IMR-90 (cell line): ENCODE measurements around the gene AQP12A. TPM values are rescaled to one million over a fixed set of nuclear protein-coding genes. Genes with fewer than 3 reads are reported as not detected.

ENCODE experiments used
- ATAC-seq: fragments of 200-7000 bp; cut with Tn5 transposase; 2 replicates; pipeline ENCODE4 v1.9.1; 2020; ENCODE audit warnings: low read depth, mild to moderate bottlenecking, moderate library complexity
- BruUV-seq: library from RNA; stranded (reverse); fragments of 400-500 nt; replicated peaks from 2 replicates; lab custom pipeline; 2021; lab: Mats Ljungman, UMichigan
- CTCF ChIA-PET: fragments of 300-600 bp; formaldehyde crosslinking; extraction: SDS; loops from one replicate; lab custom pipeline; 2021; ENCODE audit warnings: antibody characterized with exemption; lab: Yijun Ruan, JAX
- POLR2A ChIA-PET: fragments of 300-600 bp; sonication (Branson Sonifier 250); formaldehyde crosslinking; loops from one replicate; lab custom pipeline; 2022; ENCODE audit warnings: antibody characterized with exemption; ENCODE audit not compliant: unreplicated experiment; lab: Charles Lee
- DNase-seq: peaks from one replicate; pipeline ENCODE4 v3.0.0; 2013
- H2AFZ ChIP-seq: replicated peaks from 2 replicates; pipeline ENCODE3; 2013; ENCODE audit warnings: low read length, mild to moderate bottlenecking; ENCODE audit not compliant: poor library complexity
- H2AK5ac ChIP-seq: 2 replicates; pipeline ENCODE4 v1.6.1; 2013; ENCODE audit warnings: low read depth, low read length, inconsistent platforms
- H2AK9ac ChIP-seq: replicated peaks from 2 replicates; pipeline ENCODE3; 2013; ENCODE audit warnings: mild to moderate bottlenecking, low read depth, low read length, moderate library complexity; ENCODE audit not compliant: poor library complexity
- H2BK120ac ChIP-seq: 2 replicates; pipeline ENCODE4 v1.6.1; 2013; ENCODE audit warnings: low read depth, low read length, inconsistent platforms
- H2BK15ac ChIP-seq: 3 replicates; pipeline ENCODE4 v1.6.1; 2013; ENCODE audit warnings: low read depth, low read length, inconsistent platforms
- H2BK20ac ChIP-seq: 2 replicates; pipeline ENCODE4 v1.6.1; 2013; ENCODE audit warnings: low read depth, mild to moderate bottlenecking, inconsistent platforms, low read length, moderate library complexity
- H2BK5ac ChIP-seq: 2 replicates; pipeline ENCODE4 v1.6.1; 2013; ENCODE audit warnings: mild to moderate bottlenecking, low read depth, low read length, inconsistent platforms; ENCODE audit not compliant: poor library complexity, severe bottlenecking
- H3K14ac ChIP-seq: replicated peaks from 2 replicates; pipeline ENCODE4 v1.6.1; 2013; ENCODE audit warnings: low read depth, low read length, inconsistent platforms
- H3K18ac ChIP-seq: 2 replicates; pipeline ENCODE4 v1.6.1; 2013; ENCODE audit warnings: low read depth, low read length, control low read depth
- H3K23ac ChIP-seq: 2 replicates; pipeline ENCODE4 v1.6.1; 2013; ENCODE audit warnings: low read depth, low read length, inconsistent platforms
- H3K27ac ChIP-seq: 2 replicates; pipeline ENCODE4 v1.5.1; 2013; ENCODE audit warnings: mild to moderate bottlenecking, control low read depth, low read length; ENCODE audit not compliant: insufficient read depth
- H3K27me3 ChIP-seq: 2 replicates; pipeline ENCODE4 v1.6.1; 2013; ENCODE audit warnings: low read length; ENCODE audit not compliant: control insufficient read depth, insufficient read depth
- H3K36me3 ChIP-seq: 2 replicates; pipeline ENCODE4 v1.6.1; 2013; ENCODE audit warnings: low read length, mixed read lengths; ENCODE audit not compliant: control insufficient read depth, insufficient read depth
- H3K4ac ChIP-seq: 2 replicates; pipeline ENCODE4 v1.6.1; 2013; ENCODE audit warnings: low read depth, low read length, inconsistent platforms
- H3K4me1 ChIP-seq: 2 replicates; pipeline ENCODE4 v1.6.1; 2013; ENCODE audit warnings: low read length, mixed read lengths; ENCODE audit not compliant: control insufficient read depth, insufficient read depth
- H3K4me2 ChIP-seq: 2 replicates; pipeline ENCODE4 v1.6.1; 2013; ENCODE audit warnings: low read depth, mild to moderate bottlenecking, control low read depth, low read length, moderate library complexity
- H3K4me3 ChIP-seq: 2 replicates; pipeline ENCODE4 v1.5.1; 2013; ENCODE audit warnings: low read depth, mild to moderate bottlenecking, control low read depth, low read length, moderate library complexity; ENCODE audit not compliant: insufficient read depth
- H3K56ac ChIP-seq: 2 replicates; pipeline ENCODE4 v1.6.1; 2013; ENCODE audit warnings: low read length, inconsistent platforms; ENCODE audit not compliant: insufficient read depth; ENCODE audit errors: extremely low read depth
- H3K79me1 ChIP-seq, 2 experiments: 2 replicates each; pipeline ENCODE4 v1.6.1; 2013; ENCODE audit warnings: low read length in 2 of 2, inconsistent platforms in 1 of 2, low read depth in 1 of 2
- H3K9ac ChIP-seq: 2 replicates; pipeline ENCODE4 v1.6.1; 2013; ENCODE audit warnings: low read depth, low read length, control low read depth
- H3K9me1 ChIP-seq: 2 replicates; pipeline ENCODE4 v1.6.1; 2013; ENCODE audit warnings: low read length, inconsistent platforms; ENCODE audit not compliant: insufficient read depth
- H3K9me3 ChIP-seq: 2 replicates; pipeline ENCODE4 v1.6.1; 2013; ENCODE audit warnings: low read length; ENCODE audit not compliant: control insufficient read depth, insufficient read depth
- H4K20me1 ChIP-seq: 2 replicates; pipeline ENCODE4 v1.6.1; 2013; ENCODE audit warnings: low read length, inconsistent platforms; ENCODE audit not compliant: insufficient read depth
- H4K5ac ChIP-seq: 2 replicates; pipeline ENCODE4 v1.6.1; 2013; ENCODE audit warnings: mild to moderate bottlenecking, low read depth, low read length, control low read depth
- H4K8ac ChIP-seq, 2 experiments: 2 replicates each; pipeline ENCODE4 v1.6.1; 2013; ENCODE audit warnings: low read depth in 2 of 2, low read length in 2 of 2, control low read depth in 1 of 2, inconsistent platforms in 1 of 2
- H4K91ac ChIP-seq: 2 replicates; pipeline ENCODE4 v1.6.1; 2013; ENCODE audit warnings: low read depth, low read length, inconsistent platforms; ENCODE audit not compliant: insufficient read depth
- BHLHE40 ChIP-seq: fragments of 150-350 bp; IDR thresholded peaks from 2 replicates; pipeline ENCODE4 v1.6.1; 2016; ENCODE audit warnings: mild to moderate bottlenecking, low read depth, low read length
- CHD1 ChIP-seq: IDR thresholded peaks from 2 replicates; pipeline ENCODE4 v1.6.1; 2012; ENCODE audit warnings: low read depth, low read length, improper control_type of control experiment
- CTCF ChIP-seq: conservative IDR thresholded peaks from 2 replicates; pipeline ENCODE4 v1.5.1; 2012; ENCODE audit warnings: mild to moderate bottlenecking, low read depth, low read length, improper control_type of control experiment
- MAZ ChIP-seq: IDR thresholded peaks from 2 replicates; pipeline ENCODE4 v1.6.1; 2012; ENCODE audit warnings: low read depth, mild to moderate bottlenecking, low read length, improper control_type of control experiment, moderate library complexity, borderline replicate concordance
- NFE2L2 ChIP-seq: fragments of 150-350 bp; IDR thresholded peaks from 2 replicates; pipeline ENCODE4 v1.6.1; 2016; ENCODE audit warnings: low read depth, mild to moderate bottlenecking, low read length
- RAD21 ChIP-seq: IDR thresholded peaks from 2 replicates; pipeline ENCODE4 v1.6.1; 2012; ENCODE audit warnings: low read length, improper control_type of control experiment
- RFX5 ChIP-seq: IDR thresholded peaks from 2 replicates; pipeline ENCODE4 v1.8.0; 2012; ENCODE audit warnings: low read depth, mild to moderate bottlenecking, low read length, moderate library complexity
- SMC3 ChIP-seq: fragments of 150-350 bp; IDR thresholded peaks from 2 replicates; pipeline ENCODE4 v1.6.1; 2016; ENCODE audit warnings: low read depth, mild to moderate bottlenecking, antibody characterized with exemption, low read length, moderate library complexity
- WGBS, 2 experiments: methylation state at CpG; one replicate each; pipeline versions ENCODE4 v1.1.5 to v1.1.7; 2013; ENCODE audit warnings: missing lambda C conversion rate in 2 of 2; ENCODE audit not compliant: insufficient read length in 1 of 2; ENCODE audit errors: extremely low coverage in 2 of 2; 5-methylcytosine and 5-hydroxymethylcytosine counted together
- dilution Hi-C: fragments of 300-500 bp; cut with HindIII; formaldehyde crosslinking; loops from one replicate; pipeline ENCODE4 v1.14.3; 2018; ENCODE audit warnings: low sequenced_read_pairs; ENCODE audit not compliant: unreplicated experiment
- in situ Hi-C: fragments of 300-500 bp; cut with MboI; formaldehyde crosslinking; loops from 3 replicates; pipeline ENCODE4 v1.14.3; 2019; ENCODE audit warnings: low sequenced_read_pairs, inconsistent platforms, mixed read lengths
- intact Hi-C: fragments of 100-400 bp; cut with micrococcal nuclease; formaldehyde crosslinking; loops from 2 replicates; pipeline ENCODE4 v1.10.0; 2022
- polyA plus RNA-seq, 3 experiments: library from polyadenylated mRNA; depleted of rRNA; stranded (reverse); fragments of >200 nt; gene quantifications; 2 replicates each; pipeline ENCODE4 v1.2.3, GENCODE V29; 2012; ENCODE audit warnings: low replicate concordance in 1 of 3
- total RNA-seq: library from RNA; depleted of rRNA; stranded (reverse); fragments of >200 nt; gene quantifications from 2 replicates; pipeline ENCODE4 v1.2.3, GENCODE V29; 2012

The AQP12A gene
- total and polyA plus RNA-seq, 2 of the 4 experiments (the other 2 are of a cell fraction): not detected

- Histone ChIP-seq H3K9ac (no peak overlapping the region), H3K4me2 (no peak overlapping the region), H2BK20ac (no peak overlapping the region), H2AK9ac (no peak overlapping the region), H3K23ac (no peak overlapping the region), H2BK120ac (no peak overlapping the region), H2AFZ (no peak overlapping the region), H3K4me1 (no peaks in the 10 kb centered on the region), H2AK5ac (no peak overlapping the region), H3K4ac (no peak overlapping the region), H4K91ac (no peak overlapping the region), H3K27me3 (peaks cover 56% of the 10 kb centered on the region), H4K20me1 (no peaks in the 10 kb centered on the region), H4K5ac (no peak overlapping the region), H4K8ac (no peak overlapping the region), H3K9me3 (no peaks in the 10 kb centered on the region), H3K56ac (no peak overlapping the region), H2BK5ac (no peak overlapping the region), H3K9me1 (no peaks in the 10 kb centered on the region), H2BK15ac (no peak overlapping the region), H3K14ac (no peak overlapping the region), H3K79me1 (no peaks in the 10 kb centered on the region), H3K18ac (no peak overlapping the region), H3K36me3 (no peaks in the 10 kb centered on the region), H3K27ac (no peak overlapping the region), H3K4me3 (no peak overlapping the region)
- no peak for ATAC-seq
- TF ChIP-seq MAZ (no peak), CHD1 (no peak), RFX5 (no peak), SMC3 (no peak), RAD21 (no peak), NFE2L2 (no peak), CTCF (no peak), BHLHE40 (no peak)
- dilution Hi-C loops: no loop called here
- ChIA-PET POLR2A (no interaction called here), CTCF (no interaction called here)
- 60% methylated on average over 1 of the region's 18 CpGs; no CpG with 5 or more reads in 1 of the 2 experiments for WGBS, 2 experiments
- DNase-seq: no peak
- in situ Hi-C loops: no loop called here
- intact Hi-C loops: no loop called here
- BruUV-seq: no TSS peak
Observed at GRCh38 chr2:240741091-240741490, 49.4 kb downstream of the AQP12A start.
